A673 (cell line): ENCODE data around the gene UNK. TPM values are rescaled to one million over a fixed set of nuclear protein-coding genes. Genes with fewer than 3 reads are reported as not detected.

Experiments used
- BruUV-seq: library from RNA; stranded (reverse); fragments of 400-500 nt; replicated peaks from 2 replicates; lab custom pipeline; 2021; lab: Mats Ljungman, UMichigan
- CTCF ChIA-PET: fragments of 300-600 bp; sonication (Branson Sonifier 250); formaldehyde crosslinking; loops from one replicate; lab custom pipeline; 2022; ENCODE audit warnings: antibody characterized with exemption; lab: Charles Lee
- POLR2A ChIA-PET: fragments of 300-600 bp; sonication (Branson Sonifier 250); formaldehyde crosslinking; loops from one replicate; lab custom pipeline; 2022; ENCODE audit warnings: antibody characterized with exemption; ENCODE audit not compliant: low non-redundant PET; lab: Charles Lee
- DNase-seq: peaks from one replicate; pipeline ENCODE4 v3.0.0-alpha.2; 2015; ENCODE audit warnings: low spot score
- H3K27ac ChIP-seq: fragments of 200-600 bp; sonication (generic); 2 replicates; pipeline ENCODE4 v1.5.1; 2016; ENCODE audit warnings: mixed run types, low read depth, mild to moderate bottlenecking, mixed read lengths, antibody characterized with exemption, low read length; ENCODE audit not compliant: poor library complexity, severe bottlenecking
- H3K27me3 ChIP-seq: fragments of 200-600 bp; sonication (generic); replicated peaks from 2 replicates; pipeline ENCODE4 v1.6.1; 2017; ENCODE audit warnings: mixed run types, low read depth, mild to moderate bottlenecking, mixed read lengths, antibody characterized with exemption, low read length; ENCODE audit not compliant: insufficient read depth, poor library complexity
- H3K36me3 ChIP-seq: fragments of 200-600 bp; sonication (generic); 2 replicates; pipeline ENCODE4 v1.6.1; 2016; ENCODE audit warnings: mixed run types, mild to moderate bottlenecking, mixed read lengths, antibody characterized with exemption, low read length; ENCODE audit not compliant: insufficient read depth, poor library complexity, severe bottlenecking
- H3K4me1 ChIP-seq: fragments of 200-600 bp; sonication (generic); 2 replicates; pipeline ENCODE4 v1.6.1; 2017; ENCODE audit warnings: mixed run types, mild to moderate bottlenecking, mixed read lengths, antibody characterized with exemption, low read length; ENCODE audit not compliant: insufficient read depth, poor library complexity, severe bottlenecking
- H3K4me3 ChIP-seq: fragments of 200-600 bp; sonication (generic); 2 replicates; pipeline ENCODE4 v1.5.1; 2016; ENCODE audit warnings: low read depth, mixed run types, mild to moderate bottlenecking, mixed read lengths, low read length; ENCODE audit not compliant: poor library complexity, severe bottlenecking
- H3K9me3 ChIP-seq: fragments of 200-600 bp; sonication (generic); 2 replicates; pipeline ENCODE4 v1.6.1; 2016; ENCODE audit warnings: mixed run types, low read depth, mild to moderate bottlenecking, mixed read lengths, antibody characterized with exemption, low read length; ENCODE audit not compliant: poor library complexity, severe bottlenecking
- EZH2 ChIP-seq: fragments of 200-600 bp; sonication (generic); IDR thresholded peaks from 2 replicates; pipeline ENCODE4 v1.6.1; 2017; ENCODE audit warnings: borderline replicate concordance, low read depth, mild to moderate bottlenecking, mixed read lengths, antibody characterized with exemption, low read length; ENCODE audit not compliant: poor library complexity, severe bottlenecking
- intact Hi-C: fragments of 100-400 bp; cut with micrococcal nuclease; formaldehyde crosslinking; loops from one replicate; pipeline ENCODE4 v1.10.0; 2022; ENCODE audit not compliant: unreplicated experiment
- total RNA-seq: library from RNA; stranded (reverse); gene quantifications from 2 replicates; pipeline ENCODE4 v1.2.3, GENCODE V29; 2021
- TF ChIP-seq, protein P1 (sequence below): fragments of 300-800, 200-600 bp; sonication (generic); conservative IDR thresholded peaks from 2 replicates; pipeline ENCODE4 v1.5.1; 2017; ENCODE audit warnings: low read depth, mild to moderate bottlenecking, antibody characterized with exemption, low read length, moderate library complexity, mixed read lengths

The UNK gene
- total RNA-seq, 1 experiment from 2014 or later: 53.2 TPM

GRCh38 chr17:75791254-75791653 lies 6.6 kb downstream of the UNK start:
- BruUV-seq: no TSS peak
- H3K27ac ChIP-seq: no peak overlapping the region
- ChIA-PET POLR2A (interaction anchor here (0.7 to 0.8 kb wide), 2 partner anchors 11 to 42 kb away, joined by 3 read pairs; no protein-coding TSS in a partner anchor), CTCF (interaction anchor here (0.5 kb wide), 1 partner anchor 92 kb away, joined by 3 read pairs; no protein-coding TSS in a partner anchor)
- H3K4me1 ChIP-seq: peaks cover 3% of the 10 kb centered on the region
- intact Hi-C loops: no loop called here
- no peaks in the 10 kb centered on the region for H3K9me3 ChIP-seq
- TF ChIP-seq, protein P1, sequence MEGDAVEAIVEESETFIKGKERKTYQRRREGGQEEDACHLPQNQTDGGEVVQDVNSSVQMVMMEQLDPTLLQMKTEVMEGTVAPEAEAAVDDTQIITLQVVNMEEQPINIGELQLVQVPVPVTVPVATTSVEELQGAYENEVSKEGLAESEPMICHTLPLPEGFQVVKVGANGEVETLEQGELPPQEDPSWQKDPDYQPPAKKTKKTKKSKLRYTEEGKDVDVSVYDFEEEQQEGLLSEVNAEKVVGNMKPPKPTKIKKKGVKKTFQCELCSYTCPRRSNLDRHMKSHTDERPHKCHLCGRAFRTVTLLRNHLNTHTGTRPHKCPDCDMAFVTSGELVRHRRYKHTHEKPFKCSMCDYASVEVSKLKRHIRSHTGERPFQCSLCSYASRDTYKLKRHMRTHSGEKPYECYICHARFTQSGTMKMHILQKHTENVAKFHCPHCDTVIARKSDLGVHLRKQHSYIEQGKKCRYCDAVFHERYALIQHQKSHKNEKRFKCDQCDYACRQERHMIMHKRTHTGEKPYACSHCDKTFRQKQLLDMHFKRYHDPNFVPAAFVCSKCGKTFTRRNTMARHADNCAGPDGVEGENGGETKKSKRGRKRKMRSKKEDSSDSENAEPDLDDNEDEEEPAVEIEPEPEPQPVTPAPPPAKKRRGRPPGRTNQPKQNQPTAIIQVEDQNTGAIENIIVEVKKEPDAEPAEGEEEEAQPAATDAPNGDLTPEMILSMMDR: no peak
- no peak for TF ChIP-seq EZH2
- no peak for DNase-seq
- H3K36me3 ChIP-seq: peaks cover 12% of the 10 kb centered on the region
- H3K27me3 ChIP-seq: no peaks in the 10 kb centered on the region
- H3K4me3 ChIP-seq: no peak overlapping the region

DNA sequence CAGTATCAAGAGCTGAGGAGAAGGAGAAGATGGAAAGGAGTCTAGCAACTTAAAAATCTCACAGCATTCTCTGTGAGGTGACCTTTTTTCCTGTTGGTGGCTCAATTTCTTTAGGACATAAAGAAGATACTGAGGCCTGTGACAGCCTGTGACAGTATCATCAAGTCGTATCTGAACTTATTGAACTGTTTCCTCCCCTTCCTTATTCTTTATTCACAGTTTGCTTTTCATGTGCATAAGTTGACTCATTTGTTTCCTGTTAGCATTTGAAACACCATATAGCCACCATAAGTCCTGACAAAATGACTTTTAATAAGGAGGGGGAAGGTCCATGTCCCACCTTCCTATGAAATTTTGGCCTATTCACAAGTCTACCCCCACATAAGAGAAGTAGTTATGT lies 8.9 kb downstream of the UNK start:
- H3K27me3 ChIP-seq: no peaks in the 10 kb centered on the region
- no peaks in the 10 kb centered on the region for H3K4me1 ChIP-seq
- H3K36me3 ChIP-seq: peaks cover 27% of the 10 kb centered on the region
- no peaks in the 10 kb centered on the region for H3K9me3 ChIP-seq
- no peak for DNase-seq
- no TSS peak for BruUV-seq
- no peak overlapping the region for H3K27ac ChIP-seq
- TF ChIP-seq, protein P1: no peak
- no peak for TF ChIP-seq EZH2
- no peak overlapping the region for H3K4me3 ChIP-seq
- intact Hi-C loops: no loop called here
- CTCF ChIA-PET: no interaction called here
- POLR2A ChIA-PET: no interaction called here

GRCh38 chr17:75795820-75796607 lies 11.4 kb downstream of the UNK start:
- H3K27ac ChIP-seq: no peak overlapping the region
- no peak for DNase-seq
- H3K27me3 ChIP-seq: no peaks in the 10 kb centered on the region
- H3K4me1 ChIP-seq: no peaks in the 10 kb centered on the region
- TF ChIP-seq, protein P1: no peak
- TF ChIP-seq EZH2: no peak
- POLR2A ChIA-PET: interaction anchor here (0.8 kb wide), 1 partner anchor 25 kb away, joined by 4 read pairs; no protein-coding TSS in a partner anchor
- BruUV-seq: no TSS peak
- intact Hi-C loops: no loop called here
- peaks cover 37% of the 10 kb centered on the region for H3K36me3 ChIP-seq
- H3K9me3 ChIP-seq: no peaks in the 10 kb centered on the region
- no peak overlapping the region for H3K4me3 ChIP-seq
- CTCF ChIA-PET: interaction anchor here (0.6 to 1.2 kb wide), 3 partner anchors 13 to 39 kb away, joined by 5 to 7 read pairs (median 7); no protein-coding TSS in a partner anchor
